K562 (cell line): Measurements from ENCODE around the gene LRRC8A. TPM values are rescaled to one million over a fixed set of nuclear protein-coding genes. Genes with fewer than 3 reads are reported as not detected.

Experiments used
- ATAC-seq: fragments of 200-7000 bp; cut with Tn5 transposase; 3 replicates; pipeline ENCODE4 v1.9.1; 2020; ENCODE audit warnings: moderate library complexity
- BruUV-seq: library from RNA; stranded (reverse); fragments of 400-500 nt; replicated peaks from 2 replicates; lab custom pipeline; 2021; lab: Mats Ljungman, UMichigan
- CTCF ChIA-PET: fragments of 300-600 bp; formaldehyde crosslinking; extraction: SDS; loops from one replicate; lab custom pipeline; 2021; ENCODE audit warnings: low intra/inter-chr PET ratio; lab: Yijun Ruan, JAX
- POLR2A ChIA-PET: fragments of 300-600, 350-650 bp; sonication (Branson Sonifier 250); formaldehyde crosslinking; extraction: SDS; loops from one replicate; lab custom pipeline; 2021; ENCODE audit warnings: antibody characterized with exemption, inconsistent platforms; lab: Yijun Ruan, JAX
- DNase-seq, 4 experiments: peaks; one replicate each; pipeline versions ENCODE4 v3.0.0 to v3.0.0-alpha.2; 2011 to 2018; ENCODE audit warnings: low spot score in 3 of 4, mixed read lengths in 3 of 4; ENCODE audit errors: extremely low read depth in 1 of 4
- FAIRE-seq: peaks from 2 replicates; lab custom pipeline; 2011; peaks lifted over from hg19 to GRCh38; lab: Jason Lieb, UNC
- H2AFZ ChIP-seq: 2 replicates; pipeline ENCODE4 v1.6.0; 2011; ENCODE audit warnings: low read depth, low read length, control low read depth, inconsistent platforms
- H3K27ac ChIP-seq: fragments of 200-600 bp; 3 replicates; pipeline ENCODE4 v1.8.0; 2011; ENCODE audit warnings: low read depth, mild to moderate bottlenecking, control low read depth, inconsistent platforms, low read length, moderate library complexity, mixed read lengths; ENCODE audit errors: extremely low read depth
- H3K27me3 ChIP-seq, 2 experiments: fragments of 300-600 bp in 1 of 2; 2 replicates in 1 of 2; 3 replicates in 1 of 2; pipeline versions ENCODE4 v1.6.0 to v1.8.0; 2011; ENCODE audit warnings: inconsistent platforms in 2 of 2, low read length in 2 of 2, mild to moderate bottlenecking in 1 of 2, mixed read lengths in 1 of 2, moderate library complexity in 1 of 2; ENCODE audit not compliant: control insufficient read depth in 2 of 2, insufficient read depth in 2 of 2
- H3K36me3 ChIP-seq: fragments of 300-600 bp; 3 replicates; pipeline ENCODE4 v1.8.0; 2011; ENCODE audit warnings: mild to moderate bottlenecking, low read length, inconsistent platforms; ENCODE audit not compliant: control insufficient read depth, insufficient read depth
- H3K4me1 ChIP-seq, 2 experiments: fragments of 200-600 bp in 1 of 2; replicated peaks in 1 of 2; 2 replicates in 1 of 2; 3 replicates in 1 of 2; pipeline versions ENCODE4 v1.5.1 to v1.8.0; 2011; ENCODE audit warnings: inconsistent platforms in 2 of 2, low read length in 2 of 2, mild to moderate bottlenecking in 1 of 2, mixed read lengths in 1 of 2, moderate library complexity in 1 of 2; ENCODE audit not compliant: control insufficient read depth in 2 of 2, insufficient read depth in 2 of 2
- H3K4me2 ChIP-seq: 2 replicates; pipeline ENCODE4 v1.6.1; 2011; ENCODE audit warnings: low read length, control low read depth, inconsistent platforms, mixed read lengths; ENCODE audit not compliant: insufficient read depth
- H3K4me3 ChIP-seq: fragments of 200-600 bp; sonication (generic), shearing (Covaris generic); 2 replicates; pipeline ENCODE4 v1.5.1; 2016; ENCODE audit warnings: control low read depth, inconsistent platforms
- H3K79me2 ChIP-seq: fragments of 200-600 bp; 3 replicates; pipeline ENCODE4 v1.8.0; 2011; ENCODE audit warnings: low read length, inconsistent platforms; ENCODE audit not compliant: control insufficient read depth, insufficient read depth
- H3K9ac ChIP-seq, 2 experiments: 2 replicates each; pipeline versions ENCODE4 v1.6.0 to v1.6.1; 2011; ENCODE audit warnings: low read depth in 2 of 2, low read length in 2 of 2, control low read depth in 1 of 2, inconsistent platforms in 1 of 2, mild to moderate bottlenecking in 1 of 2, mixed read lengths in 1 of 2; ENCODE audit not compliant: insufficient read depth in 1 of 2
- H3K9me1 ChIP-seq: one replicate; pipeline ENCODE4 v1.6.0; 2011; ENCODE audit warnings: inconsistent platforms, mild to moderate bottlenecking, low read length, moderate library complexity; ENCODE audit not compliant: control insufficient read depth, insufficient read depth
- H3K9me3 ChIP-seq: replicated peaks from 2 replicates; pipeline ENCODE4 v1.5.1; 2011; ENCODE audit warnings: low read depth, low read length, inconsistent platforms; ENCODE audit not compliant: control insufficient read depth, insufficient read depth
- H4K20me1 ChIP-seq: replicated peaks from 2 replicates; pipeline ENCODE4 v1.6.1; 2011; ENCODE audit warnings: low read length, inconsistent platforms, mixed read lengths; ENCODE audit not compliant: control insufficient read depth, insufficient read depth
- CEBPB ChIP-seq: fragments of 450-650 bp; IDR thresholded peaks from 2 replicates; pipeline ENCODE4 v1.6.1; 2016; ENCODE audit warnings: missing genetic modification characterization, missing compliant biosample characterization
- PTBP1 ChIP-seq: fragments of 200-400 bp; formaldehyde crosslinking; IDR thresholded peaks from 2 replicates; pipeline ENCODE4 v1.6.1; 2017; ENCODE audit warnings: low read depth, low read length
- RAD21 ChIP-seq, 2 experiments: fragments of 250-450 bp in 1 of 2; fragments of 450-650 bp in 1 of 2; sonication (Bioruptor Pico) in 1 of 2; formaldehyde crosslinking in 1 of 2; IDR thresholded peaks in 1 of 2; conservative IDR thresholded peaks in 1 of 2; 2 replicates each; pipeline versions ENCODE4 v1.4.0 to v1.8.0; 2020 to 2022; ENCODE audit warnings: mild to moderate bottlenecking in 2 of 2, moderate library complexity in 1 of 2
- SAFB2 ChIP-seq: fragments of 200-400 bp; formaldehyde crosslinking; IDR thresholded peaks from 2 replicates; pipeline ENCODE4 v1.6.1; 2018; ENCODE audit warnings: borderline replicate concordance, low read length, low read depth, moderate library complexity; ENCODE audit not compliant: severe bottlenecking
- SIX5 ChIP-seq, 2 experiments: IDR thresholded peaks; 2 replicates each; pipeline ENCODE4 v1.6.1; 2011; ENCODE audit warnings: low read length in 2 of 2, borderline replicate concordance in 1 of 2, low read depth in 1 of 2, mild to moderate bottlenecking in 1 of 2, moderate library complexity in 1 of 2; ENCODE audit not compliant: insufficient read depth in 1 of 2
- ZNF140 ChIP-seq: fragments of 250-450 bp; sonication (Bioruptor Pico); IDR thresholded peaks from 2 replicates; pipeline ENCODE4 v1.8.0; 2021; ENCODE audit warnings: moderate library complexity, mild to moderate bottlenecking, inconsistent platforms
- ZNF174 ChIP-seq: fragments of 250-450 bp; sonication (Bioruptor Pico); IDR thresholded peaks from 2 replicates; pipeline ENCODE4 v1.4.0; 2020; ENCODE audit warnings: mild to moderate bottlenecking
- ZNF3 ChIP-seq: fragments of 250-450 bp; sonication (Bioruptor Pico); IDR thresholded peaks from 2 replicates; pipeline ENCODE4 v1.5.0; 2021; ENCODE audit warnings: mild to moderate bottlenecking, moderate library complexity
- WGBS: fragments of 100-300 bp; shearing (Covaris generic); methylation state at CpG from one replicate; pipeline ENCODE4 v1.1.6; 2016; ENCODE audit warnings: low coverage, mixed read lengths; ENCODE audit not compliant: insufficient coverage; ENCODE audit errors: missing lambda C conversion rate; 5-methylcytosine and 5-hydroxymethylcytosine counted together
- in situ Hi-C: fragments of 300-500 bp; cut with MboI; formaldehyde crosslinking; loops from 4 replicates; pipeline ENCODE4 v1.15.0; 2018; ENCODE audit warnings: inconsistent platforms, mixed read lengths
- intact Hi-C: fragments of 100-400 bp; cut with micrococcal nuclease; formaldehyde crosslinking; loops from 2 replicates; pipeline ENCODE4 v1.14.2; 2022
- polyA plus RNA-seq, 8 experiments: library from polyadenylated mRNA; depleted of rRNA in 4 of 8; stranded (reverse) in 5 of 8; unstranded in 3 of 8; fragments of >200 nt; fragmentation: Nextera tagmentation in 2 of 8; fragmentation: Illumina TruSeq in 1 of 8; extraction: Ambion mirVana in 2 of 8; extraction: Trizol in 1 of 8; gene quantifications; 2 replicates each; pipeline versions ENCODE4 v1.2.1 to v1.2.3, GENCODE V29; 2011 to 2014; ENCODE audit warnings: inconsistent platforms in 1 of 8, missing spikeins in 1 of 8
- total RNA-seq, 7 experiments: library from RNA; depleted of rRNA in 6 of 7; stranded (reverse); fragments of >200 nt in 6 of 7; fragmentation: Illumina TruSeq in 2 of 7; extraction: Trizol in 2 of 7; gene quantifications; 2 replicates each; pipeline versions ENCODE4 v1.2.1 to v1.2.3, GENCODE V29; 2011 to 2021; ENCODE audit warnings: low replicate concordance in 1 of 7
- TF ChIP-seq, protein P1 (sequence below), 3 experiments: fragments of 200-800 bp in 1 of 3; sonication (Bioruptor generic) in 1 of 3; sonication (generic) in 1 of 3; formaldehyde crosslinking in 1 of 3; IDR thresholded peaks; 2 replicates each; pipeline versions ENCODE4 v1.6.1 to v1.8.0; 2016 to 2022; ENCODE audit warnings: mild to moderate bottlenecking in 2 of 3, missing compliant biosample characterization in 2 of 3, missing genetic modification characterization in 2 of 3, missing genetic modification reagents in 1 of 3
- TF ChIP-seq, protein P2 (sequence below): fragments of 450-650 bp; IDR thresholded peaks from 2 replicates; pipeline ENCODE4 v1.6.1; 2017; ENCODE audit warnings: antibody characterized with exemption
- TF ChIP-seq, protein P3 (sequence below): fragments of 450-650 bp; formaldehyde crosslinking; IDR thresholded peaks from 2 replicates; pipeline ENCODE4 v1.4.0; 2022; ENCODE audit warnings: missing genetic modification characterization
- TF ChIP-seq, protein P4 (sequence below), 2 experiments: fragments of 250-450 bp in 1 of 2; fragments of 450-650 bp in 1 of 2; sonication (Bioruptor Pico) in 1 of 2; IDR thresholded peaks; 2 replicates each; pipeline versions ENCODE4 v1.6.1 to v1.8.0; 2016 to 2021; ENCODE audit warnings: mild to moderate bottlenecking in 2 of 2, moderate library complexity in 2 of 2, missing compliant biosample characterization in 1 of 2, missing genetic modification characterization in 1 of 2

Gene LRRC8A
- total and polyA plus RNA-seq, 9 of the 15 experiments (the other 6 are each of a cell fraction or from before 2014, with no cell fraction given): 2.9 to 24.7 (median 8.9) TPM

DNA sequence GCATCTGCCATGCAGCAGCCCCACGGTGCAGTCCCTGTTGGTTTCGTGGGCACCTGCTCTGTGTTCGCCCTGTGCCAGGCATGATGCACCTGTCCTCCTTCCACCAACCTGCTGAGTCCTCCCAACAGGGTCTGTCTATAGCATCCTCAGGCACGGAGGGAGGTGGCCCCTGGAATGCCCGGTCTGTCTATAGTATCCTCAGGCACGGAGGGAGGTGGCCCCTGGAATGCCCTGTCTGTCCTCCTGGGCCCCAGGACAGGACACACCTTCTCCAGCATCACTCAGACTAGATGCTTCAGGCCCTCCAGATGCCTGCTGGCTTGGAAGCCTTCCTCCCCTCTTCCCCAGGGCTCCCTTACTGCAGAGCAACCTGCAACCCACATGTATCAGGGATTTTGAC lies 29.0 kb downstream of the LRRC8A start:
- H3K9ac ChIP-seq: 0 out of 4 replicates have a peak overlapping the region, but pooled peaks of 1 of the 2 experiments have one; percentile 41
- no TSS peak for BruUV-seq
- CTCF ChIA-PET: no interaction called here
- WGBS: 85% methylated on average over 6 of the region's 6 CpGs
- no peaks in the 10 kb centered on the region for H3K9me3 ChIP-seq
- no peaks in the 10 kb centered on the region; the same call in 1 of the 2 replicates for H4K20me1 ChIP-seq
- H2AFZ ChIP-seq: no peak overlapping the region
- no peak overlapping the region for H3K4me2 ChIP-seq
- ATAC-seq (no peak), DNase-seq (no peak), FAIRE-seq (no peak)
- no peaks in the 10 kb centered on the region; a peak in 1 of 5 replicates for H3K27me3 ChIP-seq
- intact Hi-C loops: no loop called here
- no peak overlapping the region for H3K27ac ChIP-seq
- H3K36me3 ChIP-seq: peaks cover 51% of the 10 kb centered on the region; the same call in 2 of the 3 replicates
- no peak overlapping the region for H3K4me3 ChIP-seq
- in situ Hi-C loops: no loop called here
- H3K9me1 ChIP-seq: no peaks in the 10 kb centered on the region
- POLR2A ChIA-PET: interaction anchor here (3.1 kb wide), 1 partner anchor 12 kb away, joined by 7 read pairs; no protein-coding TSS in a partner anchor
- H3K79me2 ChIP-seq: 0 out of 3 replicates have a peak, but pooled peaks cover 11% of the 10 kb centered on the region
- TF ChIP-seq CEBPB (tag) (no peak), SAFB2 (no peak), ZNF140 (CRISPR knock-in tag) (no peak), RAD21 (CRISPR knock-in tag; conservative IDR thresholded peaks at IDR 0.05 in 1 of 2, IDR thresholded peaks at IDR 0.05 in 1 of 2) (no peak), ZNF3 (CRISPR knock-in tag) (no peak), ZNF174 (CRISPR knock-in tag) (no peak), PTBP1 (no peak), SIX5 (IDR thresholded peaks at IDR 0.05; ENCODE audit: borderline replicate concordance in 1 of 2, insufficient read depth in 1 of 2, low read depth in 1 of 2, low read length in 2 of 2) (no peak)
- TF ChIP-seq, protein P1, sequence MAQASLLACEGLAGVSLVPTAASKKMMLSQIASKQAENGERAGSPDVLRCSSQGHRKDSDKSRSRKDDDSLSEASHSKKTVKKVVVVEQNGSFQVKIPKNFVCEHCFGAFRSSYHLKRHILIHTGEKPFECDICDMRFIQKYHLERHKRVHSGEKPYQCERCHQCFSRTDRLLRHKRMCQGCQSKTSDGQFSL (CRISPR knock-in tag; IDR thresholded peaks at IDR 0.05): no peak
- TF ChIP-seq, protein P1 (tag; IDR thresholded peaks at IDR 0.05): no peak
- TF ChIP-seq, protein P2, sequence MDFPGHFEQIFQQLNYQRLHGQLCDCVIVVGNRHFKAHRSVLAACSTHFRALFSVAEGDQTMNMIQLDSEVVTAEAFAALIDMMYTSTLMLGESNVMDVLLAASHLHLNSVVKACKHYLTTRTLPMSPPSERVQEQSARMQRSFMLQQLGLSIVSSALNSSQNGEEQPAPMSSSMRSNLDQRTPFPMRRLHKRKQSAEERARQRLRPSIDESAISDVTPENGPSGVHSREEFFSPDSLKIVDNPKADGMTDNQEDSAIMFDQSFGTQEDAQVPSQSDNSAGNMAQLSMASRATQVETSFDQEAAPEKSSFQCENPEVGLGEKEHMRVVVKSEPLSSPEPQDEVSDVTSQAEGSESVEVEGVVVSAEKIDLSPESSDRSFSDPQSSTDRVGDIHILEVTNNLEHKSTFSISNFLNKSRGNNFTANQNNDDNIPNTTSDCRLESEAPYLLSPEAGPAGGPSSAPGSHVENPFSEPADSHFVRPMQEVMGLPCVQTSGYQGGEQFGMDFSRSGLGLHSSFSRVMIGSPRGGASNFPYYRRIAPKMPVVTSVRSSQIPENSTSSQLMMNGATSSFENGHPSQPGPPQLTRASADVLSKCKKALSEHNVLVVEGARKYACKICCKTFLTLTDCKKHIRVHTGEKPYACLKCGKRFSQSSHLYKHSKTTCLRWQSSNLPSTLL: no peak
- TF ChIP-seq, protein P3, sequence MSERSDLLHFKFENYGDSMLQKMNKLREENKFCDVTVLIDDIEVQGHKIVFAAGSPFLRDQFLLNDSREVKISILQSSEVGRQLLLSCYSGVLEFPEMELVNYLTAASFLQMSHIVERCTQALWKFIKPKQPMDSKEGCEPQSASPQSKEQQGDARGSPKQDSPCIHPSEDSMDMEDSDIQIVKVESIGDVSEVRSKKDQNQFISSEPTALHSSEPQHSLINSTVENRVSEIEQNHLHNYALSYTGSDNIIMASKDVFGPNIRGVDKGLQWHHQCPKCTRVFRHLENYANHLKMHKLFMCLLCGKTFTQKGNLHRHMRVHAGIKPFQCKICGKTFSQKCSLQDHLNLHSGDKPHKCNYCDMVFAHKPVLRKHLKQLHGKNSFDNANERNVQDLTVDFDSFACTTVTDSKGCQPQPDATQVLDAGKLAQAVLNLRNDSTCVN (CRISPR knock-in tag): no peak
- TF ChIP-seq, protein P4, sequence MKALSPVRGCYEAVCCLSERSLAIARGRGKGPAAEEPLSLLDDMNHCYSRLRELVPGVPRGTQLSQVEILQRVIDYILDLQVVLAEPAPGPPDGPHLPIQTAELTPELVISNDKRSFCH (CRISPR knock-in tag; IDR thresholded peaks at IDR 0.05): no peak
- TF ChIP-seq, protein P4 (tag; IDR thresholded peaks at IDR 0.05): no peak
- TF ChIP-seq, all 486 proteins: peak for 0
- H3K4me1 ChIP-seq: peaks cover 17 to 45% of the 10 kb centered on the region in 2 experiments
